ENCODE data around the gene ATP13A4. TPM values are rescaled to one million over a fixed set of nuclear protein-coding genes. Genes with fewer than 3 reads are reported as not detected.

ATP13A4 gene
- total RNA-seq, 2 experiments from 2014 or later = 0.98 to 1.6 TPM

DNA sequence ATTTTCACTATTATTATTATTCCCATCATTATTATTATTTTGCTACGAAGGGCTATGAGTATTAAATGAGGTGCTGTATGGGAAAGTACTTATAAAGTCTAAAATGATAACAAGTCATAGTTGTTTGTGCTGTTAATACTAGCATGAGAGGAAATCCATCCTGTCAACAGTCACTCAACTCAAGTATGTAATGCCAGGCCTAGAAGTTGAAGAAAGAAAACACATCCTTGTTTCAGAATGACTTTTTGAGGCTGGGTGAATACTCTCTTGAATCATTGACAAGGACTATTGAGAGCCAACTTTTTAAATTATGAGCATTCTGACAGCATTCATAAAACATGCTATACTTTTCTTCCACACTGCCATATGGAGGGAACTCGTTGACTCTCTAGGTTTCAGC is 115.3 kb downstream of the ATP13A4 start:
- no peaks in the 10 kb centered on the region for H3K36me3 ChIP-seq (ENCODE audit: insufficient read depth, low read length)
- H3K9me3 ChIP-seq (ENCODE audit: control insufficient read depth in 1 of 2, insufficient read depth in 1 of 2, low read length in 2 of 2) = no peaks in the 10 kb centered on the region
- Mint-ChIP-seq H3K27ac (no peak overlapping the region), H3K36me3 (ENCODE audit: low read depth) (peaks cover 15% of the 10 kb centered on the region), H3K9me3 (no peaks in the 10 kb centered on the region), H3K4me1 (ENCODE audit: low read depth) (no peaks in the 10 kb centered on the region), H3K4me3 (no peak overlapping the region), H3K27me3 (no peaks in the 10 kb centered on the region)
- ATAC-seq (ENCODE audit: poor library complexity) (no peak), DNase-seq (no peak)
- TF ChIP-seq, protein P1, sequence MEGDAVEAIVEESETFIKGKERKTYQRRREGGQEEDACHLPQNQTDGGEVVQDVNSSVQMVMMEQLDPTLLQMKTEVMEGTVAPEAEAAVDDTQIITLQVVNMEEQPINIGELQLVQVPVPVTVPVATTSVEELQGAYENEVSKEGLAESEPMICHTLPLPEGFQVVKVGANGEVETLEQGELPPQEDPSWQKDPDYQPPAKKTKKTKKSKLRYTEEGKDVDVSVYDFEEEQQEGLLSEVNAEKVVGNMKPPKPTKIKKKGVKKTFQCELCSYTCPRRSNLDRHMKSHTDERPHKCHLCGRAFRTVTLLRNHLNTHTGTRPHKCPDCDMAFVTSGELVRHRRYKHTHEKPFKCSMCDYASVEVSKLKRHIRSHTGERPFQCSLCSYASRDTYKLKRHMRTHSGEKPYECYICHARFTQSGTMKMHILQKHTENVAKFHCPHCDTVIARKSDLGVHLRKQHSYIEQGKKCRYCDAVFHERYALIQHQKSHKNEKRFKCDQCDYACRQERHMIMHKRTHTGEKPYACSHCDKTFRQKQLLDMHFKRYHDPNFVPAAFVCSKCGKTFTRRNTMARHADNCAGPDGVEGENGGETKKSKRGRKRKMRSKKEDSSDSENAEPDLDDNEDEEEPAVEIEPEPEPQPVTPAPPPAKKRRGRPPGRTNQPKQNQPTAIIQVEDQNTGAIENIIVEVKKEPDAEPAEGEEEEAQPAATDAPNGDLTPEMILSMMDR (IDR thresholded peaks at IDR 0.05) = no peak
- H3K27ac ChIP-seq (ENCODE audit: low read depth in 1 of 2, low read length in 2 of 2) = no peak overlapping the region
- no peaks in the 10 kb centered on the region for H3K4me1 ChIP-seq (ENCODE audit: insufficient read depth, low read length)
- ChIA-PET CTCF (no interaction called here), POLR2A (no interaction called here)
- intact Hi-C loops (cut with DNase I, micrococcal nuclease) = no loop called here
- H3K27me3 ChIP-seq (ENCODE audit: control insufficient read depth in 1 of 2, insufficient read depth in 2 of 2, low read length in 2 of 2) = no peaks in the 10 kb centered on the region
- no peak overlapping the region for H3K4me3 ChIP-seq (ENCODE audit: low read length)

GRCh38 chr3:193418576-193419373 is 135.9 kb downstream of the ATP13A4 start:
- H3K36me3 ChIP-seq (ENCODE audit: insufficient read depth, low read length) = no peaks in the 10 kb centered on the region
- no peak overlapping the region for H3K27ac ChIP-seq (ENCODE audit: low read depth in 1 of 2, low read length in 2 of 2)
- DNase-seq = no peak
- no peak overlapping the region for H3K4me3 Mint-ChIP-seq
- intact Hi-C loops (cut with DNase I, micrococcal nuclease) = no loop called here
- H3K9me3 ChIP-seq (ENCODE audit: control insufficient read depth in 1 of 2, insufficient read depth in 1 of 2, low read length in 2 of 2) = peaks cover 5 to 19% of the 10 kb centered on the region in 2 experiments
- TF ChIP-seq, protein P1 (IDR thresholded peaks at IDR 0.05) = no peak
- POLR2A ChIA-PET = no interaction called here
- no peaks in the 10 kb centered on the region for H3K27me3 ChIP-seq (ENCODE audit: control insufficient read depth in 1 of 2, insufficient read depth in 2 of 2, low read length in 2 of 2)
- CTCF ChIA-PET = no interaction called here
- H3K4me3 ChIP-seq (ENCODE audit: low read length) = no peak overlapping the region
- no peaks in the 10 kb centered on the region for H3K4me1 Mint-ChIP-seq (ENCODE audit: low read depth)
- no peaks in the 10 kb centered on the region for H3K4me1 ChIP-seq (ENCODE audit: insufficient read depth, low read length)
- H3K27ac Mint-ChIP-seq = no peak overlapping the region
- ATAC-seq (ENCODE audit: poor library complexity) = no peak
- no peaks in the 10 kb centered on the region for H3K27me3 Mint-ChIP-seq
- H3K9me3 Mint-ChIP-seq = peaks cover 24% of the 10 kb centered on the region
- peaks cover 84% of the 10 kb centered on the region for H3K36me3 Mint-ChIP-seq (ENCODE audit: low read depth)

- H3K36me3 Mint-ChIP-seq (ENCODE audit: low read depth) = peaks cover 71% of the 10 kb centered on the region
- CTCF ChIA-PET = no interaction called here
- peaks cover 5 to 19% of the 10 kb centered on the region in 2 experiments for H3K9me3 ChIP-seq (ENCODE audit: control insufficient read depth in 1 of 2, insufficient read depth in 1 of 2, low read length in 2 of 2)
- DNase-seq = no peak
- TF ChIP-seq, protein P1 (IDR thresholded peaks at IDR 0.05) = no peak
- intact Hi-C loops (cut with DNase I, micrococcal nuclease) = no loop called here
- no peak overlapping the region for H3K27ac Mint-ChIP-seq
- no peaks in the 10 kb centered on the region for H3K36me3 ChIP-seq (ENCODE audit: insufficient read depth, low read length)
- ATAC-seq (ENCODE audit: poor library complexity) = no peak
- H3K4me3 Mint-ChIP-seq = no peak overlapping the region
- H3K9me3 Mint-ChIP-seq = peaks cover 20% of the 10 kb centered on the region
- no peaks in the 10 kb centered on the region for H3K27me3 ChIP-seq (ENCODE audit: control insufficient read depth in 1 of 2, insufficient read depth in 2 of 2, low read length in 2 of 2)
- POLR2A ChIA-PET = no interaction called here
- H3K27me3 Mint-ChIP-seq = no peaks in the 10 kb centered on the region
- no peak overlapping the region for H3K4me3 ChIP-seq (ENCODE audit: low read length)
- H3K4me1 ChIP-seq (ENCODE audit: insufficient read depth, low read length) = no peaks in the 10 kb centered on the region
- H3K27ac ChIP-seq (ENCODE audit: low read depth in 1 of 2, low read length in 2 of 2) = no peak overlapping the region
- no peaks in the 10 kb centered on the region for H3K4me1 Mint-ChIP-seq (ENCODE audit: low read depth)
Measured at GRCh38 chr3:193416629-193417028, 138.1 kb downstream of the ATP13A4 start.
